Endodermal cell (in vitro differentiated cells): ENCODE data around the gene TRMT1. TPM values are rescaled to one million over a fixed set of nuclear protein-coding genes. Genes with fewer than 3 reads are reported as not detected.
A peak's percentile ranks its signal among the peaks of the same experiment; 100 is the strongest.

Experiments
- DNase-seq: peaks from one replicate; pipeline ENCODE4 v3.0.0-alpha.2; 2017
- H3K27ac ChIP-seq: 2 replicates; pipeline ENCODE4 v1.5.1; 2013; ENCODE audit warnings: mild to moderate bottlenecking, low read depth, low read length, moderate library complexity
- H3K27me3 ChIP-seq: 2 replicates; pipeline ENCODE4 v1.6.1; 2013; ENCODE audit warnings: mild to moderate bottlenecking, low read length, moderate library complexity; ENCODE audit not compliant: insufficient read depth, control insufficient read depth, poor library complexity, severe bottlenecking
- H3K36me3 ChIP-seq: 2 replicates; pipeline ENCODE4 v1.7.0; 2013; ENCODE audit warnings: mild to moderate bottlenecking, low read length, moderate library complexity; ENCODE audit not compliant: control insufficient read depth, insufficient read depth
- H3K4me1 ChIP-seq: one replicate; pipeline ENCODE4 v1.7.0; 2013; ENCODE audit warnings: low read length; ENCODE audit not compliant: control insufficient read depth, insufficient read depth
- H3K4me3 ChIP-seq: 2 replicates; pipeline ENCODE4 v1.5.1; 2013; ENCODE audit warnings: mild to moderate bottlenecking, low read length, moderate library complexity
- H3K9ac ChIP-seq: 2 replicates; pipeline ENCODE4 v1.6.1; 2013; ENCODE audit warnings: mild to moderate bottlenecking, low read length, moderate library complexity; ENCODE audit not compliant: poor library complexity, severe bottlenecking; ENCODE audit errors: extremely low read depth
- H3K9me3 ChIP-seq: 2 replicates; pipeline ENCODE4 v1.6.1; 2013; ENCODE audit warnings: mild to moderate bottlenecking, low read length, moderate library complexity; ENCODE audit not compliant: control insufficient read depth
- H3K27ac Mint-ChIP-seq: 2 replicates; pipeline ENCODE4 v1.8.0; 2020; ENCODE audit warnings: mixed read lengths
- H3K27me3 Mint-ChIP-seq: 2 replicates; pipeline ENCODE4 v1.8.0; 2021; ENCODE audit warnings: mild to moderate bottlenecking, mixed read lengths; ENCODE audit not compliant: insufficient read depth
- H3K36me3 Mint-ChIP-seq: 2 replicates; pipeline ENCODE4 v1.8.0; 2020; ENCODE audit warnings: low read depth, mixed read lengths
- H3K4me1 Mint-ChIP-seq: 2 replicates; pipeline ENCODE4 v1.8.0; 2020; ENCODE audit warnings: mixed read lengths
- H3K4me3 Mint-ChIP-seq: 2 replicates; pipeline ENCODE4 v1.8.0; 2020; ENCODE audit warnings: mild to moderate bottlenecking, moderate library complexity, mixed read lengths
- H3K9me3 Mint-ChIP-seq: 2 replicates; pipeline ENCODE4 v1.8.0; 2020; ENCODE audit warnings: mild to moderate bottlenecking, mixed read lengths
- CTCF ChIP-seq: fragments of 200-600 bp; sonication (generic); conservative IDR thresholded peaks from 2 replicates; pipeline ENCODE4 v1.5.0; 2021; ENCODE audit warnings: antibody characterized with exemption, mild to moderate bottlenecking
- WGBS, 2 experiments: methylation state at CpG; one replicate each; pipeline versions ENCODE4 v1.1.5 to v1.1.7; 2013; ENCODE audit warnings: missing lambda C conversion rate in 2 of 2, mixed read lengths in 1 of 2; ENCODE audit not compliant: insufficient coverage in 1 of 2, insufficient read length in 1 of 2; 5-methylcytosine and 5-hydroxymethylcytosine counted together
- total RNA-seq, 2 donors: library from RNA; stranded (reverse); fragmentation: NEBNext Ultra II Directional in 1 of 2; extraction: Animal tissue kit (Norgen Biotek cat#: 25700) in 1 of 2; gene quantifications; 2 replicates in 1 of 2; 3 replicates in 1 of 2; pipeline ENCODE4 v1.2.1, GENCODE V29; 2021

The TRMT1 gene
- total RNA-seq, 2 donors from 2014 or later, result 51.3 to 66.2 TPM

GRCh38 chr19:13117772-13118423 is 1.4 kb upstream of the TRMT1 start, which contains the start of gene NACC1:
Gene NACC1 (plus strand): TSS chr19:13118264. CDS start chr19:13135208, 16,944 bp downstream.
- Histone ChIP-seq H3K9ac (peak within 1 kb of the TSS; percentile 84), H3K4me3 (peak within 1 kb of the TSS; percentile 96), H3K36me3 (peaks cover 39% of the 10 kb centered on the region), H3K4me1 (peaks cover 21% of the 10 kb centered on the region), H3K27me3 (no peaks in the 10 kb centered on the region), H3K9me3 (no peaks in the 10 kb centered on the region), H3K27ac (peak within 1 kb of the TSS; percentile 78)
- no peak for TF ChIP-seq CTCF
- 8 to 15% methylated on average over 26 to 65 of the region's 65 CpGs for WGBS, 2 experiments
- Mint-ChIP-seq H3K4me3 (peak within 1 kb of the TSS; percentile 96), H3K36me3 (peaks cover 23% of the 10 kb centered on the region), H3K27ac (peak within 1 kb of the TSS; percentile 99), H3K27me3 (no peaks in the 10 kb centered on the region), H3K4me1 (peaks cover 49% of the 10 kb centered on the region), H3K9me3 (no peaks in the 10 kb centered on the region)
- DNase-seq, result peak; percentile 95

- Mint-ChIP-seq H3K27me3 (no peaks in the 10 kb centered on the region), H3K4me3 (peak overlapping the region; percentile 96), H3K4me1 (peaks cover 44% of the 10 kb centered on the region), H3K9me3 (no peaks in the 10 kb centered on the region), H3K27ac (peak overlapping the region; percentile 99), H3K36me3 (peaks cover 26% of the 10 kb centered on the region)
- Histone ChIP-seq H3K27me3 (no peaks in the 10 kb centered on the region), H3K4me1 (peaks cover 21% of the 10 kb centered on the region), H3K9me3 (no peaks in the 10 kb centered on the region), H3K27ac (no peak overlapping the region), H3K4me3 (peak overlapping the region; percentile 96), H3K9ac (peak overlapping the region; percentile 97), H3K36me3 (peaks cover 42% of the 10 kb centered on the region)
- TF ChIP-seq CTCF, result no peak
- no peak for DNase-seq
- WGBS, 2 experiments, result 70 to 73% methylated on average over 17 to 20 of the region's 20 CpGs
These were observed 734 bp upstream of the TRMT1 start for GRCh38 chr19:13117176-13117771.

GRCh38 chr19:13115936-13116281 is 631 bp downstream of the TRMT1 start:
- Mint-ChIP-seq H3K36me3 (peaks cover 23% of the 10 kb centered on the region), H3K4me3 (peak overlapping the region; percentile 96), H3K4me1 (peaks cover 30% of the 10 kb centered on the region), H3K27me3 (no peaks in the 10 kb centered on the region), H3K9me3 (no peaks in the 10 kb centered on the region), H3K27ac (peak overlapping the region; percentile 99)
- Histone ChIP-seq H3K36me3 (peaks cover 35% of the 10 kb centered on the region), H3K27ac (peak overlapping the region; percentile 74), H3K9ac (peak overlapping the region; percentile 97), H3K4me1 (peaks cover 19% of the 10 kb centered on the region), H3K9me3 (no peaks in the 10 kb centered on the region), H3K4me3 (peak overlapping the region; percentile 96), H3K27me3 (no peaks in the 10 kb centered on the region)
- 0 to 2% methylated on average over 10 to 18 of the region's 18 CpGs for WGBS, 2 experiments
- TF ChIP-seq CTCF, result no peak
- DNase-seq, result no peak
